Peyer's patch (tissue), 4 donors: ENCODE measurements around the gene RGL1.

Source experiments
- POLR2A ChIP-seq, 2 donors: fragments of 450-650 bp; IDR thresholded peaks; one replicate each; pipeline ENCODE4 v1.5.1; 2017; ENCODE audit warnings: antibody characterized with exemption in 2 of 2, mild to moderate bottlenecking in 2 of 2, moderate library complexity in 2 of 2
- TF ChIP-seq, protein P1 (sequence below), 6 experiments: fragments of 450-650 bp in 4 of 6; fragments of 200-600 bp in 2 of 6; sonication (generic) in 1 of 6; IDR thresholded peaks; one replicate each; pipeline ENCODE4 v1.5.1; 2017 to 2019; ENCODE audit warnings: antibody characterized with exemption in 6 of 6, mild to moderate bottlenecking in 3 of 6, moderate library complexity in 1 of 6

DNA sequence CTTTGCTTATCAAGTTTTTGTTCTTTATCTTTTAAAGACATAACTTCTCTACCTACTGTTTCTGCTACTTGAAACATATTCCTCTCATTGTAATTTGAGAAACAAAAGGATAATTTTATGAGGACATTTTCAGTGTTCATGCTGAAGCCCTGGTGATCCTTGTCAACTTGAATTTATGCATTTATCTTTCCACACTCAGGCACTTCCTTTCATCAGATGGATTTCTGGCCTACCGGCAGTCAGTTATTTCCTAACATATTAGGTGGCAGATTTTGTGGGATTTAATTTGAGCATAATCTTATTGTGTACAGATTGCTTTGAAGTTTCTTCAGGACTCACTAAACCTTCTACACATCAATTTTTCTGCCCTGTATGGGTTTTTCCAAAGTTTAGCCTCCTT is 75.0 kb downstream of the RGL1 start:
- TF ChIP-seq, protein P1, sequence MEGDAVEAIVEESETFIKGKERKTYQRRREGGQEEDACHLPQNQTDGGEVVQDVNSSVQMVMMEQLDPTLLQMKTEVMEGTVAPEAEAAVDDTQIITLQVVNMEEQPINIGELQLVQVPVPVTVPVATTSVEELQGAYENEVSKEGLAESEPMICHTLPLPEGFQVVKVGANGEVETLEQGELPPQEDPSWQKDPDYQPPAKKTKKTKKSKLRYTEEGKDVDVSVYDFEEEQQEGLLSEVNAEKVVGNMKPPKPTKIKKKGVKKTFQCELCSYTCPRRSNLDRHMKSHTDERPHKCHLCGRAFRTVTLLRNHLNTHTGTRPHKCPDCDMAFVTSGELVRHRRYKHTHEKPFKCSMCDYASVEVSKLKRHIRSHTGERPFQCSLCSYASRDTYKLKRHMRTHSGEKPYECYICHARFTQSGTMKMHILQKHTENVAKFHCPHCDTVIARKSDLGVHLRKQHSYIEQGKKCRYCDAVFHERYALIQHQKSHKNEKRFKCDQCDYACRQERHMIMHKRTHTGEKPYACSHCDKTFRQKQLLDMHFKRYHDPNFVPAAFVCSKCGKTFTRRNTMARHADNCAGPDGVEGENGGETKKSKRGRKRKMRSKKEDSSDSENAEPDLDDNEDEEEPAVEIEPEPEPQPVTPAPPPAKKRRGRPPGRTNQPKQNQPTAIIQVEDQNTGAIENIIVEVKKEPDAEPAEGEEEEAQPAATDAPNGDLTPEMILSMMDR (IDR thresholded peaks at IDR 0.05) = no peak
- TF ChIP-seq POLR2A (IDR thresholded peaks at IDR 0.05) = no peak
